Stimulated activated effector memory CD8-positive, alpha-beta T cell treated with anti-CD3 and anti-CD28 coated beads, Interleukin-12 subunit alpha, Interleukin-12 subunit beta, amount 100 ng/mL, for 72 hours (primary cell): Measurements from ENCODE around the gene REV3L.
"Not testable (repeated sequence)": the region's sequence is repeated elsewhere in the genome, so short reads cannot be mapped to it uniquely, and the experiment has no call there.

ENCODE experiments used
- ATAC-seq: fragments of 150-1000 bp; cut with Tn5 transposase; 2 replicates; pipeline ENCODE4 v1.10.0; 2021
- DNase-seq, 2 donors: peaks; one replicate each; pipeline ENCODE4 v3.0.0; 2021 to 2022; ENCODE audit warnings: low spot score in 2 of 2
- H3K27ac Mint-ChIP-seq: one replicate; pipeline ENCODE4 v1.8.0; 2022; ENCODE audit warnings: mild to moderate bottlenecking, mixed read lengths
- H3K36me3 Mint-ChIP-seq: one replicate; pipeline ENCODE4 v1.8.0; 2022; ENCODE audit warnings: mild to moderate bottlenecking, mixed read lengths
- H3K4me1 Mint-ChIP-seq: one replicate; pipeline ENCODE4 v1.8.0; 2022; ENCODE audit warnings: mixed read lengths
- H3K4me3 Mint-ChIP-seq: one replicate; pipeline ENCODE4 v1.8.0; 2022; ENCODE audit warnings: mild to moderate bottlenecking, mixed read lengths
- H3K9me3 Mint-ChIP-seq: one replicate; pipeline ENCODE4 v1.8.0; 2022; ENCODE audit warnings: mixed read lengths

The REV3L gene

GRCh38 chr6:111514531-111514930, 31.5 kb upstream of the REV3L start:
- not testable (repeated sequence) for H3K4me3 Mint-ChIP-seq, H3K27ac Mint-ChIP-seq, H3K36me3 Mint-ChIP-seq, H3K9me3 Mint-ChIP-seq, DNase-seq, ATAC-seq
- H3K4me1 Mint-ChIP-seq = peaks cover 10% of the 10 kb centered on the region

- not testable (repeated sequence) for H3K4me1 Mint-ChIP-seq, H3K4me3 Mint-ChIP-seq, H3K27ac Mint-ChIP-seq, ATAC-seq, H3K36me3 Mint-ChIP-seq, H3K9me3 Mint-ChIP-seq, DNase-seq
Measured at GRCh38 chr6:111507219-111507618, 24.2 kb upstream of the REV3L start.

GRCh38 chr6:111505498-111505897, 22.5 kb upstream of the REV3L start:
- not testable (repeated sequence) for H3K36me3 Mint-ChIP-seq, ATAC-seq, H3K9me3 Mint-ChIP-seq, H3K27ac Mint-ChIP-seq, DNase-seq, H3K4me1 Mint-ChIP-seq, H3K4me3 Mint-ChIP-seq

- no peak for DNase-seq
- Mint-ChIP-seq H3K9me3 (peaks cover 3% of the 10 kb centered on the region), H3K4me1 (peaks cover 4% of the 10 kb centered on the region), H3K36me3 (no peaks in the 10 kb centered on the region), H3K27ac (no peak overlapping the region), H3K4me3 (no peak overlapping the region)
- ATAC-seq = no peak
Measured at GRCh38 chr6:111503660-111504059, 20.6 kb upstream of the REV3L start.

- Mint-ChIP-seq H3K9me3 (peaks cover 3% of the 10 kb centered on the region), H3K4me1 (peaks cover 4% of the 10 kb centered on the region), H3K4me3 (no peak overlapping the region), H3K36me3 (no peaks in the 10 kb centered on the region), H3K27ac (no peak overlapping the region)
- DNase-seq (no peak), ATAC-seq (no peak)
Measured at GRCh38 chr6:111503194-111503593, 20.2 kb upstream of the REV3L start.

- H3K36me3 Mint-ChIP-seq = no peaks in the 10 kb centered on the region
- no peak for DNase-seq
- no peak for ATAC-seq
- no peak overlapping the region for H3K27ac Mint-ChIP-seq
- H3K4me1 Mint-ChIP-seq = peaks cover 4% of the 10 kb centered on the region
- H3K9me3 Mint-ChIP-seq = peaks cover 3% of the 10 kb centered on the region
- no peak overlapping the region for H3K4me3 Mint-ChIP-seq
Measured at GRCh38 chr6:111502154-111502553, 19.1 kb upstream of the REV3L start.

- Mint-ChIP-seq H3K36me3 (no peaks in the 10 kb centered on the region), H3K4me3 (no peak overlapping the region), H3K4me1 (peaks cover 4% of the 10 kb centered on the region), H3K27ac (no peak overlapping the region), H3K9me3 (no peaks in the 10 kb centered on the region)
- ATAC-seq = no peak
- no peak for DNase-seq
Measured at GRCh38 chr6:111499269-111499793, 16.3 kb upstream of the REV3L start.

GRCh38 chr6:111494951-111495635, 12.1 kb upstream of the REV3L start:
- H3K36me3 Mint-ChIP-seq = no peaks in the 10 kb centered on the region
- DNase-seq (no peak), ATAC-seq (no peak)
- H3K4me3 Mint-ChIP-seq = no peak overlapping the region
- H3K4me1 Mint-ChIP-seq = no peaks in the 10 kb centered on the region
- H3K9me3 Mint-ChIP-seq = no peaks in the 10 kb centered on the region
- H3K27ac Mint-ChIP-seq = no peak overlapping the region

GRCh38 chr6:111492499-111492898, 9.5 kb upstream of the REV3L start:
- Mint-ChIP-seq H3K36me3 (peaks cover 12% of the 10 kb centered on the region), H3K9me3 (no peaks in the 10 kb centered on the region), H3K4me3 (no peak overlapping the region), H3K27ac (no peak overlapping the region), H3K4me1 (peaks cover 11% of the 10 kb centered on the region)
- DNase-seq (no peak), ATAC-seq (no peak)

- Mint-ChIP-seq H3K4me1 (peaks cover 24% of the 10 kb centered on the region), H3K9me3 (no peaks in the 10 kb centered on the region), H3K4me3 (no peak overlapping the region), H3K27ac (no peak overlapping the region), H3K36me3 (peaks cover 13% of the 10 kb centered on the region)
- no peak for ATAC-seq
- DNase-seq = no peak
Measured at GRCh38 chr6:111490067-111490466, 7.0 kb upstream of the REV3L start.

- peak; percentile 55 for ATAC-seq
- Mint-ChIP-seq H3K4me1 (peaks cover 34% of the 10 kb centered on the region), H3K36me3 (peaks cover 22% of the 10 kb centered on the region), H3K9me3 (no peaks in the 10 kb centered on the region), H3K27ac (peak overlapping the region; percentile 83), H3K4me3 (peak overlapping the region; percentile 42)
- no peak for DNase-seq
Measured at GRCh38 chr6:111487661-111488060, 4.6 kb upstream of the REV3L start.

- H3K36me3 Mint-ChIP-seq = peaks cover 26% of the 10 kb centered on the region
- H3K4me1 Mint-ChIP-seq = peaks cover 37% of the 10 kb centered on the region
- ATAC-seq = no peak
- DNase-seq = no peak
- no peaks in the 10 kb centered on the region for H3K9me3 Mint-ChIP-seq
- H3K27ac Mint-ChIP-seq = peak overlapping the region; percentile 83
- peak overlapping the region; percentile 42 for H3K4me3 Mint-ChIP-seq
Measured at GRCh38 chr6:111486921-111487320, 3.9 kb upstream of the REV3L start.

- H3K4me3 Mint-ChIP-seq = peak overlapping the region; percentile 42
- peaks cover 27% of the 10 kb centered on the region for H3K36me3 Mint-ChIP-seq
- no peaks in the 10 kb centered on the region for H3K9me3 Mint-ChIP-seq
- no peak for ATAC-seq
- H3K4me1 Mint-ChIP-seq = peaks cover 41% of the 10 kb centered on the region
- peak overlapping the region; percentile 83 for H3K27ac Mint-ChIP-seq
- no peak for DNase-seq
Measured at GRCh38 chr6:111486475-111486874, 3.5 kb upstream of the REV3L start.

GRCh38 chr6:111485342-111485741, 2.3 kb upstream of the REV3L start:
- Mint-ChIP-seq H3K36me3 (peaks cover 27% of the 10 kb centered on the region), H3K9me3 (no peaks in the 10 kb centered on the region), H3K4me3 (peak overlapping the region; percentile 27), H3K4me1 (peaks cover 48% of the 10 kb centered on the region), H3K27ac (peak overlapping the region; percentile 83)
- DNase-seq (no peak), ATAC-seq (no peak)

- no peaks in the 10 kb centered on the region for H3K9me3 Mint-ChIP-seq
- DNase-seq (no peak), ATAC-seq (no peak)
- peak overlapping the region; percentile 87 for H3K4me3 Mint-ChIP-seq
- H3K36me3 Mint-ChIP-seq = peaks cover 27% of the 10 kb centered on the region
- peaks cover 48% of the 10 kb centered on the region for H3K4me1 Mint-ChIP-seq
- peak overlapping the region; percentile 97 for H3K27ac Mint-ChIP-seq
Measured at GRCh38 chr6:111484633-111484930, 1.6 kb upstream of the REV3L start.

GRCh38 chr6:111483736-111484632, 966 bp upstream of the REV3L start:
- H3K9me3 Mint-ChIP-seq = no peaks in the 10 kb centered on the region
- peaks cover 48% of the 10 kb centered on the region for H3K4me1 Mint-ChIP-seq
- DNase-seq (peak in 1 of 2 donors; percentile 91), ATAC-seq (peak; percentile 73)
- peak overlapping the region; percentile 87 for H3K4me3 Mint-ChIP-seq
- H3K27ac Mint-ChIP-seq = peak overlapping the region; percentile 97
- H3K36me3 Mint-ChIP-seq = peaks cover 27% of the 10 kb centered on the region
